Measurements from ENCODE around the gene CNTLN.
A peak's percentile ranks its signal among the peaks of the same experiment; 100 is the strongest.
"Not testable (repeated sequence)": the region's sequence is repeated elsewhere in the genome, so short reads cannot be mapped to it uniquely, and the experiment has no call there.

CNTLN gene

DNA sequence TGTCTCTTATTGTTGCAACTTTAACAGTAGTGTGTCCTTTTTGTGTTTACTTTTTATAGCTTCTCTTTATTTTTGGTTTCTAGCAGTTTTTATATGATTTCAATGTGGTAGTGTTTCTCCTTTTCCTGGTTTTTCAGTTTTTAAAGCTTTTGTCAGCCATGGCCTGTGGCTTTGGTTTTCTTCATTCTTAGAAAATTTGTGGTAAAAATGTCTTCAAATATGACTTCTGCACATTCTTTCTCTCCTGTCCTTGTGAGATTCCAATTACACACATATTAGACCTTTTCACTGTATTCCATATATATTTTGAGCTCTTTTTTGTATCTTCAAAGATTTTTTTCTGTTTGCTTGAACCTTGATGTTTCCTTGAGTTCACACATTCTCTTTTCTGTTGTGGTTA, 180.5 kb downstream of the CNTLN start:
- DNase-seq, result no peak

DNA sequence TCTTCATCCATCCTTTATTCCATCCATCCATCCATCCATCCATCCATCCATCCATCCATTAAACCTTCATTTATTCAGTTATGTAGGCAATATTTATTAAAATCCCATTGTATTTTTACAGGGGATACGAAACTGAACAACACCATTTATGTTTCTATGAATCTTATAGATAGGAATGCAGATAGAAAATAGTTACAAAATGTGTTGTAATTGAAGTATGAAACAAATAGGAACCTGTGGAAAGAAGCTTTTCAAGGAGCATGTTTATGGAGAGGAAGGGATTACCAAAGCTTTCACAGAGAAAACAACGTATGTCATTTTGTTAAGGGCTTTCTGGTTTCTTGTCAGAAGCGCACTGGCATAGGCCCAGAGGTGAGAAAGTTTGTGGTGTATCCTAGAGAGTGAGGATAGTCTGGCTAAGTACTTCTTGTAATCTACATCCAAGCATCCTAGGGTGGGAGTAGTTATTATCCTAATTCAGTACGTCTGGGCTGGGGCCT, 184.0 kb downstream of the CNTLN start:
- DNase-seq, result no peak

DNA sequence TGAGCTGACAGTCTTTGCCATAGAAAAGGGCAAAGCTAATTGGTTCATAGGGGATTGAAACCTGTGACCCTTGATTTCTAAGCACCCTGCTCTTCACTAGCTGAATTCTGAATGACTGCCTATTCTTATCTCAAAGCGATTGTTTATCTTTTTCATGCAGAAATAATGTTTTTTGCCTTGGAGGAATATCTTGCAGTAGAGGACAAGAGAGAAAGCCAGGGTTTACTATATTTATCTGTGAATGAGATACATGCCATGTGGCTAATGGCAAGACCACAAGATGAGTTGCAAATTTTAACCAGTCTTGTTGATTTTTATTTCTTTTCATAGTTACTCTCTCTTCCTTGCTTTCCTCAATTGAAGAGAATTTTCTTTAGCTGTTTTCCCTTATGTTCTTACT, 185.0 kb downstream of the CNTLN start:
- DNase-seq, result no peak

DNA sequence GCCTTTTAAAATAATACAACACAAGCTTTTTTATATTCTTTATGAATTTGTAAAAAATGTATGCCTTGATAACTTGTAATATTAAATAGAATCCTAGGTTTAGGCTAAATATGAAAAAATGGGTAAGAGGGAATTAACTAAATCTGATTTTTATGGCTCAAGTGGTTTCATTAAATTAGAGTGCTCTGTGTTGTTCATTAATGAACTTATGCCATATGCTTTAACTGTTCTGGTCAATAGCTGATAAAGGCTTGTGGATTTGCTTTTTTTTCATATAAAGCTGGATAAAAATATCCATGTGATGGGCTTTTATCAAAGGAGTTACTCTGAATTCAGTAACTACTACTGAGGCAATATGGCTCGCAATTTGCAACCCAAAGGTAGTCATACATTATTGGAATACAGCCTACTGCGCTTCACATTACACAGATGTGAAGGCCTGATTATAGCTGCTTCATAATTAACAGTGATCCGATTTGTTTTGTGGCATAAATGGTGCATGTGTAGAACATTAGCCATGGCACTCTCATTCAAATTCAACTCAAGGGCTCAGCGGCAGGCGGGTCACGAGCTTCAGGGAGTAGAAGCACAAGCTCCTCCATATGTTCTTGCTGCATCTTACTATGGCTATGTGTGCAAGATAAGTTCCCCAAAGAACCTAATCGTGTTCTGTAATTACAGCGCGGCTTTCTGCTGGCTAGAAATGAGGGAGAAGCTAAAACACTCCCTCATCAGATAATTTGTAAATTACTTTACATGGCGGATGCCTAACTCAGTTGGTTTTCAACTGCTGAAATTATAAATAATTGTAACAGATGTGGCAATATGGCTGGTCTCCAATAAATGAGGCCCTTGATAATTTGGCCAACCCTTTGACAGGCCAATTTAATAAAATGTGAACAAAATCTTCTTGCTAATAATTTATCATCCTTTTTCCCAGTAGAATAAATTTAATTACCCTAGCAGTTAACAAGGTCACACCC, 188.3 kb downstream of the CNTLN start:
- peak; percentile 75 for DNase-seq

DNA sequence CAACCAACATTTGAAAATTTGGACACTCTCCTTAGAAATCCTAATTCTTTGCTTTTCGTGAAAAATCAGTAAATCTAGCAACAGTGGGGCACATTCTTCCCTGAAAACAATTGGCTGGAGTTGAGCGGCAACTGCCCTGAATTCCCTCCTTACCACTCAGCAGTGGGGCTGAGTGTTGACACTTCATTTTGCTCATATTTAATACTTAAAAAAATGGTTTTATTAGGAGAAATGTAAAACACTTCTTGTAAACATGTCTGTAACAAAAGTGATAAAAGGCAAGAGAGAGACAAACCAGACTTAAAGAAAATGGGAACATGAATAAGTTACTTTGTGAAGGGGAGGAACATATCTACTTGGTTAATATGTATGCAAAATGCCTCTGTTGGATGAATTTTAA, 193.5 kb downstream of the CNTLN start:
- no peak for DNase-seq

DNA sequence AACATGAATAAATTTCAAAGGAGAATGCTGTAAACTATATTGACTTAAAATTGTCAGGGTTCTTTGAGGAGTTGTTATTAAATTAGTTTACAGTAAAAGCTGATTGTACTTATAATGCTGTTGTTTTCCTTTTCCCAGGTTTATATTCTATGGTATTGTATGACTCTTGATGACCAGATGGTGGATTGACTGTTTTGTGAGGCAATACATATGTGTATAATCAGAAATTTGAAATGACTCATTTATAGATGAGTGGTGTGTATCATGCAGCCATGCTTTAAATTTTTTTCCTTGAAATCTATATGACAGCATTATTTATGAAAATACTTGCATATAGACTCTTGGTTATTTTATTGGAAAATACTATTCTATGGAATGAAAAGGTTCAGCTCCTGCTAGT, 195.3 kb downstream of the CNTLN start:
- peak; percentile 32 for DNase-seq

DNA sequence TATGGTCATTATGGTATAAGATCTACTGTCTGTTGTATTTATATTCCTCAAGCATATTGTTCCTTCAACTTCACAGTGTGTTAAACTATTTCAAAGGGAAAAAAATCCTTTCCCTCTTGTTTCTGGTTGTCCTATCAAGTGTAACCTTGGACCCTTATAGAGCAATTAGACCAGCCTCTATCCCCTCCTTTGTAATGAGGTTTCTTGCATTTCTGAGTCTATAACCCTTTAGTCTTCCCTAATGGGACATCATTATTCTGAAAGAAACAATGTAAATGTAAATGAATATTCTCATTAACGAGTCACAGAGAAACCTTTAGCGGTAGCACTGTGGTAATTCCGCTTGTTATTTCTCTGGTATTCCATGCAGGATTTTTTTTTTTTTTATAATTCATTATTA, 197.3 kb downstream of the CNTLN start:
- no peak for DNase-seq

DNA sequence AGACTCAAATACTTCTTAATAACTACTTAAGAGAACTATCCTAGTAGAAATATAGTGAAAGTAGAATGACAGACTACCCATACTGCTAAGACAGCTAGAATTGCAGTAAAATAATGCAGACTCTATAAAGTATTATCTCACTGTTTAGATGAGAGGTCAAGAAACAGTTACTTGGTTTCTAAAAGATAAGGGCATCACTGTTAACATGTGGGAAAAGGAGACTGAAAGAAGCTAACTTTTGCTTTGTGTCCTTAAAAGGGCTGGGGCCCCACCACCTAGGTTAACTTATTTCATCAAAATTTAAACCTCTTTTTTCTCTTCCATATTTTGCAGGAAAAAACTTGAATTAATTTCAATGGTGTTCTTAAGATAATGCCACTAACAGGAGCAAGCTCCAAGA, 204.3 kb downstream of the CNTLN start:
- no peak for DNase-seq

DNA sequence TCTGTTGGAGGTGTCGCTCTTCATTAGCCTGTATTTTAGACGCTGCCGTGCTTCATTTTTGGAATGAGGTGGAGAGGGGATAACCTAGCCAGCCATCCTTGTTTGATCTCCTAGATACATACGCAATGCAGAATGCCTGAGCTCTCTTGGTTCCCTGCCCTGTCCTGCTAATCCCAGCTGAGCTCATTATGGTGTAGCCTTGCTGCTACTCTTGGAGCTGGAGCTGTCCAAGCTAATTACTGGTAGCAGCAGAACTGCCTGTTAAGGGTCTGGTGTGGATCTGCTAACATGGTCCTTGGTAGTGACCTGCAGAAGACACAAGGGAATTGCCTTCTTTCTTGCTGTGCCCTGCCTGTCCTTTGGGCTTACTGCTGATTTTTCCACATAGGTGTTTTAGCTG, 207.9 kb downstream of the CNTLN start:
- DNase-seq, result no peak

DNA sequence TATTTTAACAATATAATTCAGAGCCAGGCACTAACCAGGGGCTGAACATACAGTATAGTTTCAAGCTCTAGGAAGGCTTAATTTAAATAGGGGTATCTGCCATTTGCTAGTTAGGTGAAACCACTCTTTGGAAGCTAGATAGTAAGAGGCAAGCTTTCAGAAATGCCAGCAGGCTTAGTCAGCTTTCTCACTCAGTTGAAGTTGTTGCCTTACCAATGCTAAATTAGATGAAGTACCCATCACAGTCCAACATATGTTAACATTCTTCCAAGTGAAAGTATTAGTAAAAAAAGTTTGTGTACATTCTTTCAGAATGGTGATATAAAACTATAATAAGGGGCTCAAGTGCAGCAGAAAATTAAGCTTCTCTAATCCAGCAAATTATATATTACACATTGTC, 215.0 kb downstream of the CNTLN start:
- no peak for DNase-seq

DNA sequence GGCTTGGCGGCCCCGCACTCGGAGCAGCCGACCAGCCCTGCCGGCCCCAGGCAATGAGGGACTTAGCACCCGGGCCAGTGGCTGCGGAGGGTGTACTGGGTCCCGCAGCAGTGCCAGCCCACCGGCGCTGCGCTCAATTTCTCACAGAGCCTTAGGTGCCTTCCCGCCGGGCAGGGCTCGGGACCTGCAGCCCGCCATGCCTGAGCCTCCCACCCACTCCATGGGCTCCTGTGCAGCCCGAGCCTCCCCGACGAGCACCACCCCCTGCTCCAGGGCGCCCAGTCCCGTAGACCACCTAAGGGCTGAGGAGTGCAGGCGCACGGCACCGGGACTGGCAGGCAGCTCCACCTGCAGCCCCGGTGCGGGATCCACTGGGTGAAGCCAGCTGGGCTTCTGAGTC, 219.2 kb downstream of the CNTLN start:
- DNase-seq, result not testable (repeated sequence)

DNA sequence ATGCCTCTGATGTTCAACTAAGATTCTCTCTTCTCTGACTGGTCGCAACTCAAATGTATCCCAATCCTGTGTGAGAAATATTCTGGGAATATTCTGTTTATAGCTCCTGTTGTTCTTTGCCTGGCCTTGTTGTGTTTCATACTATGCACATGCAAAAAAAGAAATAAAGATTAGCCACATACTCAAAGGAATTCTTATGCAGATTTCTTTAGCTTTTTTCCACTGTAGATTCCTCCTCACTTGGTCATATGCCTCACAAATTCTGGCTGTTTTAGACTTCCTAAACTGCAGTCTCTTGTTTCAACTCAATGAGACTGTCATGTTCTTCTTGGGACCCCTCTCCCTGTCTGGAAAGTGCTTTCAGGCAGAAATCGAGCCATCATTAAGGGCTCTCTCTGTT, 226.5 kb downstream of the CNTLN start:
- DNase-seq, result no peak

DNA sequence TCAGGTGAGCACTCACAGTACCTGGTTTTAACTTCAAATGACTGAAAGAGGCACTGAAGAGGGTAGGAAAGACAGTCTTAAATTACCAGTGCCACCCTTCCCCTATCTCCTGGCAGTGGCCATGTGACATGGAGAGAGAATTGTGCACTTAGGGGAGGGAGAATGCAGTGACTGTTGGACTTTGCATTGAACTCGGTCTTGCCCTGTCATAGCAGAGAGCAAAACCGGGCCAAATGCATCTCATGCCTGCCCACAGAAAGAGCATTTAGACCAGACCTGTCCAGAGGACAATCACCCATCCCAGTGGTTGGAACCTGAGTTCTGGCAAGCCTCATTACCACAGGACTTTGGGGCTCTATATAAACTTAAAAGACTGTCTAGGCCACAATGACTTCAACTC, 232.2 kb downstream of the CNTLN start:
- no peak for DNase-seq

DNA sequence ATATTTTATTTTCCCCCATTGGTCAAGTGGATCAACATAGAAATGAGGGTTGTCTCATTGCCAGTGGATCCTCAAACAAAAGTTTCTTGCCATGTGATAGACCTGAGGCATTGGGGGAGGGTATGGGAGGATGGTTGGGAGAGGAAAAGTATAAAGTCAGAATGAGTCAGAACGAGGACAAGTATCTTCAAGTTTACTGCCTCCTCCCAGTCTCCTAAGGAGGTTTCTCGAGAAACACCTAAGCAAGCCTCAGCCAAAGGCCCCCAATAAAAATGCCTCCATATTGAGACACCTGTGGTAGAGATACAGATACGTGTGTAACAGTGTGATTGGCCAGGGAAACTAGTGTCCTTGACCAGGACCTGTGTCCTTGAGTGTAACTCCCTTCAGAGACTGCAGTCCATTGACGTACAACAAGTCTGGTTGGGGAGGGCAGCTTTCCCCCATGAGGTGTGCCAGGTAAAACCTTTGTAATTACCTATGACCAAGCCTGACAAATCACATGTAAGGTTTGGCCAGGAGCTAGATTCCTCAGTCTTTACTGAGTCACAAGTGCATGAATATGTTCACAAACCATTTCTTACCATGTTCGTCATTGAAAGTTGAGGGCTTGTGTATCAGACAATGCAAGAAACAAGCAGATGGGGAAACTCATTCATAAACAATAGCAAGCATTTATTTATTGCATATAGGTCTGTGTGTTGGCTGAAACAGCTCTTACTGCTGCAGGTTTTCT, 245.5 kb downstream of the CNTLN start:
- DNase-seq, result no peak

DNA sequence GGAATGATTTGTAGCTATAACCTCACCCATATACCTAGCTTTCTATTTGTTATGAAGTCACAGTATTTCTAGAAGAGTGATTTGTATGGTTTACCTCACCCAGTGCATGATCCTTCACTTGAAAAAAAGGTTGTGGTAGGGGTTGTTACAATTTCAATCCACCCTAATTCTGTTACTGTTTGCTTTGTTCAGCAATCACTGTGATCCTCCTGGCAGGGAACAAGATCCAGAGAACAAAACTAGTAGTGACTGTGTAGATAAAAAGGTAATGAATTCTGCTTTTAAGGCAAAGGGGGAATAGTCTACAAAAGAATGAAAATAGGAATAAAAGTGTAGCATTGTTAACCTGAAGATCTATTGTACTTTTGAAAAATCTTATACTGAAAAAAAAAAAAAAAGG, 252.7 kb downstream of the CNTLN start:
- no peak for DNase-seq

DNA sequence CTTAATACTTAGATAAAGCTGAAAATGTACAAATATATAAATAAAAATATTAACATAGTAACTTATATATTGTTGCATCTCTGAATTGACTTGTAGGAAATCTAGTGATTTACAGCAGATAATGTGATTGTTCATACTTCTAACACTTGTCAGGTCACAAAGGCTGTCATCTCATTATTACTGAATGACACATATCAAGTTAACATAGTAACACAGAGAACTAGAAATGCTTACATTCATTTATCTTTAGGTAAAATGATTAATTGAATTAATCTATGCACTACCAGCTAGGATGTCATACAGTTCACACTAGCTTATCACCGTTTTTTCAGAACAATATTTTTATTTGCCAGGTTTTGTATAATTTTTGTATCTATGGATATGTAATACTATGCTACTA, 254.2 kb downstream of the CNTLN start:
- DNase-seq, result no peak

DNA sequence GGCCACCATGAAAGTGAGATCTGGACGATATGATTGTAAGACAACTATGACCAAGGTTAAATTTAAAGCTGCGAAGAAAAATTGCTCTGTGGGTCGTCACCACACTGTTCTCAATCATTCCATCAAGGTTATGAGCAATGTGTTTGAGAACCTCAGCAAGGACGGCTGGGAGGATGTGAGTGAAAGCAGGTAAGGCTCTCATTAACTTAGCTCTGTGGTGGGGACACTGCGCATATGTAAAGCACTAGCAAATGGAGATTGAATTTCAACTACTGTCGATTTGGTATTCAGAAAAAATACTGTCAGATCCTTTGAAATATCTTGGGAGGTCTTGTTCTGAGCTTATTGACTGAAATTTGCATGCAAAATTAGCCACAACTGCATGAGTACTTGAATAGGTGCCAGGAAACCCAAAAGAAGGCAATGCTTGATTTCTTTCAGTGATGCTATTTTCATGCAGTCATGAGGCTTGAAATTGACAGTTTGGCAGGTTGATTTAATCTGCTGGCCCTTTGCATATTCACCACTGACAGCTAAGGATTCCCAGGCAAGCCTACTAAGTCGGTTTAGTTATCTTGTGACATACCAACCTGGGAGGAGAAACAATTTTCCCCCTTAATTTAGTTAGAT, 260.2 kb downstream of the CNTLN start:
- DNase-seq, result no peak

DNA sequence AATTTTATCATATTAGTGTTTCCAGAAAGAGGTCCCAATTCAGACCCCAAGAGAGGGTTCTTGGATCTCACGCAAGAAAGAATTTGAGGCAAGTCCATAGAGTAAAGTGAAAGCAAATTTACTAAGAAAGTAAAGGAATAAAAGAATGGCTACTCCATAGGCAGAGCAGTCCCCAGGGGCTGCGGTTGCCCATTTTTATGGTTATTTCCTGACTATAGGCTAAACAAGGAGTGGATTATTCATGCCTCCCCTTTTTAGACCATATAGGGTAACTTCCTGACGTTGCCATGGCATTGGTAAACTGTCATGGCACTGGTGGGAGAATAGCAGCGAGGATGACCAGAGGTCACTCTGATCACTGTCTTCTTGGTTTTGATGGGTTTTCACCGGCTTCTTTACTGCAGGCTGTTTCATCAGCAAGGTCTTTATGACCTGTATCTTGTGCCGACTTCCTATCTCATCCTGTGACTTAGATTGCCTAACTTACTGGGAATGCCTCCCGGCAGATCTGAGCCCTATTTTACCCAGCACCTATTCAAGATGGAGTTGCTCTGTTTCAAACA, 262.4 kb downstream of the CNTLN start:
- DNase-seq, result not testable (repeated sequence)

DNA sequence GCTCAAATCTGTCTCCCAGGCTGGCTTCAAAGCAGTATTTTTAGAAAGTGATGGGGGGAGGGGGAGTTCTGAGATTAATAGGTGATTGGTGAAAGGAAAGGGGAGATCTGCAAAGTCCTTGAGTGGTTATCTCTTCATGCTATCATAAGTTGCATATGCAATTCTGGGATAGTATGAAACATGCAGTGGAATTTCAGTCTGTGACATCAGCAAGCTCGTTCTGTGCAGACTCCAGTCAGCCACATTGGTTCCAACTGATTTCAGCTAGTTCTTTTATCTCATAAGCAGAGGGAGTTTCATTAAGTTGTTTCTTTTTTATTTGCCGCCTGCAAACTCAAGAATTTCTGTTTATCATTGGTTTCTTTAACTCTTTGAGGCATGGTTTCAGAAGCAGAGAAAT, 263.5 kb downstream of the CNTLN start:
- no peak for DNase-seq

DNA sequence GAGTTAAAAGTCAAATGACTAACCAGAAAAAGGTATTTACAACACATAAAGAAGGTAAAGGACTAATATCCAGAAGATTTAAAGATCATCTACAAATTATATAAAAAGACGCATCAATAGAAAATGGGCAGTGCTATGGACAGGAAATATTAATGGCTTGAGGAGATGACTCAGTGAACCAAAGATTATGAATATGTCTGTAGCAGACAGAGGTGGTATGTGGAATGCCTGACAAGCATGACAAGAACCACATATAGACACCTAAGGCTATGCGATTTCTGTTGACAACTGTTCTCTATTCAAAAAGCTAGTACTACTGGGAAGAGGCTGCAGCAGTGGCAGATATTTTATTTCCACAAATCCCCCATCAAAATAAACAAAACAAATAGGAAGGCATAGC, 267.0 kb downstream of the CNTLN start:
- DNase-seq, result no peak

DNA sequence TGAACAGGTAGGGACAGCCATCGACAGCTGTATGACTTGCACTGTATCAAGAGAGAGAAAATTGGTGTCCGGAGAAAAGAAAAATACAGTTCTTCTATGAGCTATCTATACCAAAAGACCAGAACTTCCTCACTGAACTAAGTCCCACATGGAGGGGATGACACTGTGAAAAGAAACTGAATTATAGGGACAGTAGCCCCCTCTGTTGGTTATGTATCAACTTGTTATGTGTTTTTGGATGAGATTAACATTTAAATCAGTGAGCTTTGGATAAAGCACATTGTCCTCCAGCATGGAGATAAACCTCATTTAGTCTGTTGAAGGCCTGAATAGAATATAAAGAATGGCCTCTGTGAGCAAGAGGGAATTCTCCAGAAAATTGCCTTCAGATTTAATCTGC, 267.5 kb downstream of the CNTLN start:
- DNase-seq, result no peak

DNA sequence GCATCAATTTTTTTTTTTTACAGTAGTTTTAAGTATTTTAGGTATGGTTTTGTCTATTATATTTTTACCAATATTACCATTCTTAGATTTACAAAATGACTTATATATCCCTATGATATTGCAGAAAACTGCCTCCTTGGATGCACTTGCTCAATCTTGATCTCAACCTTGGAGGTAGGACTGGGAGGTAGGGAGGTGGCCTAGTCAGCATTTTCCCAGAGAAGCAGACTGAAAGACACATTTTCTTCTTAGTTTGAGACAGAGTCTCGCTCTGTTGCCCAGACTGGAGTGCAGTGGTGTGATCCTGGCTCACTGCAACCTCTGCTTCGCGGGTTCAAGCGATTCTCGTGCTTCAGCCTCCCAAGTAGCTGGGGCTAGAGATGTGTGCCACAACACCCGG, 268.7 kb downstream of the CNTLN start:
- no peak for DNase-seq

DNA sequence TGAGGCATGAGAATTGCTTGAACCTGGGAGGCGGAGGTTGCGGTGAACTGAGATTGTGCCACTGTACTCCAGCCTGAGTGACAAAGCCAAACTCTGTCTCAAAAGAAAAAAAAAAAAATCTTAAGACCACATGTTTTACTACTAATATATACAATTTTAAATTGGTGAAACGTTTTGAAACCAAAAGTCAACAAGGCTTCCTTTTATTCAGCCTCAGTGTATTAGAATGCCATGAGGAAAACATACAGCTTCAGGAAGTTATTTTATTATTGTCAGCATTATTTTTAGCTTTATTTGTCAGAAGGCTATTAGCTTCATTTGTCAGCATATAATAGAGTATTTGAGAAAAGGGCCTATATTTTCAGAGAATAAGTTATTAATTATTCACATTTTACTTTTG, 280.1 kb downstream of the CNTLN start:
- no peak for DNase-seq
